D721Med (cell line): Measurements from ENCODE around the gene KRT13.

Source experiments
- DNase-seq: peaks from one replicate; pipeline ENCODE4 v3.0.0; 2011; ENCODE audit warnings: low spot score; ENCODE audit not compliant: insufficient read length
- FAIRE-seq: peaks from 2 replicates; lab custom pipeline; 2011; peaks lifted over from hg19 to GRCh38; lab: Jason Lieb, UNC
- TF ChIP-seq, protein P1 (sequence below): IDR thresholded peaks from 2 replicates; pipeline ENCODE4 v1.5.1; 2012; ENCODE audit warnings: mild to moderate bottlenecking, control low read depth; ENCODE audit not compliant: insufficient read depth; ENCODE audit errors: missing control alignments

KRT13 gene

DNA sequence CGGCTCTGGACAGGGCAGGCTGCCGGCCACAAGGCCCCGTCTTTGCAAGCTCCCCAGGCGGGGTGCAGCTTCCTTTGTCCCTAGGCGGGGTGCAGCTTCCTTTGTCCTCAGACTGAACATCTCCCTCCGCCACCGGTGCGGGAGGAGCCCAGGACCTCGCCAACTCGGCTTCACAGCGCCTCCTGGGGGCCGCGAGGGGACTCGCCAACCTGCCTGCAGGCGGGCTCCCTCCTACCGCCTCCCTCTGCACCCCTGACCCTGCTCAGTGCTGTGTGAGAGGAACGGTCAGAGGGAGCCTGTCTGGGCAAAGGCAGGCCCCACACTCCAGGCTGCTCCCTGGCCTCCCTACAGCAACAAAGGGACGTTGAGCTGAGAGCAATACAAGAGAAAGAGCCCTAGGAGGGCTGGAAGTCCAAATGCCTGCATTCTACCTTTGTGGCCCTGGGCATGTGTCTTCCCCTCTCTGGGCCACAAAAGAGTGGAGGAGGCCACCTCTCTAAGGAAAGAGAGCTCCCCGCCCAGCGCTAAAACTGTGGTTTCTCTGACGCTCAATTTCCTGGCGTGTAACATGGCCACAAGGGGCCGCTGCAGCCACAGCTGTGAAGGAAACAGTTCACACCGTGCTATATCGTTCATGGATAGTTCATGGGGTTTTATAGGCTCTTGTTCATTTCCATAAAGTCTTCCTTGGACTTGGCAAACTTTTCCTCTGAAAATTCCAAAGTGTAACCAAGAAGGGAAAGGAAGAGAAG is 43.6 kb upstream of the KRT13 start:
- DNase-seq = peak; percentile 29
- no peak for FAIRE-seq
- TF ChIP-seq, protein P1, sequence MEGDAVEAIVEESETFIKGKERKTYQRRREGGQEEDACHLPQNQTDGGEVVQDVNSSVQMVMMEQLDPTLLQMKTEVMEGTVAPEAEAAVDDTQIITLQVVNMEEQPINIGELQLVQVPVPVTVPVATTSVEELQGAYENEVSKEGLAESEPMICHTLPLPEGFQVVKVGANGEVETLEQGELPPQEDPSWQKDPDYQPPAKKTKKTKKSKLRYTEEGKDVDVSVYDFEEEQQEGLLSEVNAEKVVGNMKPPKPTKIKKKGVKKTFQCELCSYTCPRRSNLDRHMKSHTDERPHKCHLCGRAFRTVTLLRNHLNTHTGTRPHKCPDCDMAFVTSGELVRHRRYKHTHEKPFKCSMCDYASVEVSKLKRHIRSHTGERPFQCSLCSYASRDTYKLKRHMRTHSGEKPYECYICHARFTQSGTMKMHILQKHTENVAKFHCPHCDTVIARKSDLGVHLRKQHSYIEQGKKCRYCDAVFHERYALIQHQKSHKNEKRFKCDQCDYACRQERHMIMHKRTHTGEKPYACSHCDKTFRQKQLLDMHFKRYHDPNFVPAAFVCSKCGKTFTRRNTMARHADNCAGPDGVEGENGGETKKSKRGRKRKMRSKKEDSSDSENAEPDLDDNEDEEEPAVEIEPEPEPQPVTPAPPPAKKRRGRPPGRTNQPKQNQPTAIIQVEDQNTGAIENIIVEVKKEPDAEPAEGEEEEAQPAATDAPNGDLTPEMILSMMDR = peak; percentile 99

- DNase-seq = no peak
- TF ChIP-seq, protein P1 = no peak
- FAIRE-seq = no peak
These were observed 42.8 kb upstream of the KRT13 start for GRCh38 chr17:41547921-41548843.

GRCh38 chr17:41547378-41547841 is 42.0 kb upstream of the KRT13 start:
- FAIRE-seq (no peak), DNase-seq (no peak)
- TF ChIP-seq, protein P1 = no peak

DNA sequence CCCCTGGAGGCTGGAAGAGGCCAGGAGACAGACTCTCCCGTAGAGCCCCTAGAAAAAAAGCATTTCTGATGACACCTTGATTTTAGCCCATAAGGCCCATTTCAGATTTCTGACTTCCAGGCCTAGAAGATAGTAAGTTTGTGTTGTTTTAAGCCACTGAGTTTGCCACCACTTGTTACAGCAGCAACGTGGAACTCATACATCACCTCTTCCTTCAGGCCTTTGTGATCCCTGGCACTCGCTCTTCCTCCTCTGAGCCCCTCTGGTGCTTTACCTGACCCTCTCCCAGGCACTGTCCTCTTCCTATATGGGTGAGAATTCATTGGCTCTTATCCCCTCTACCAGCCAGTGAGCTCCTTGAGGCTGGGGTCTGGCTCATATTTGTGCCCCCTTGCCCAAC is 41.4 kb upstream of the KRT13 start:
- DNase-seq = no peak
- TF ChIP-seq, protein P1 = no peak
- FAIRE-seq = no peak

DNA sequence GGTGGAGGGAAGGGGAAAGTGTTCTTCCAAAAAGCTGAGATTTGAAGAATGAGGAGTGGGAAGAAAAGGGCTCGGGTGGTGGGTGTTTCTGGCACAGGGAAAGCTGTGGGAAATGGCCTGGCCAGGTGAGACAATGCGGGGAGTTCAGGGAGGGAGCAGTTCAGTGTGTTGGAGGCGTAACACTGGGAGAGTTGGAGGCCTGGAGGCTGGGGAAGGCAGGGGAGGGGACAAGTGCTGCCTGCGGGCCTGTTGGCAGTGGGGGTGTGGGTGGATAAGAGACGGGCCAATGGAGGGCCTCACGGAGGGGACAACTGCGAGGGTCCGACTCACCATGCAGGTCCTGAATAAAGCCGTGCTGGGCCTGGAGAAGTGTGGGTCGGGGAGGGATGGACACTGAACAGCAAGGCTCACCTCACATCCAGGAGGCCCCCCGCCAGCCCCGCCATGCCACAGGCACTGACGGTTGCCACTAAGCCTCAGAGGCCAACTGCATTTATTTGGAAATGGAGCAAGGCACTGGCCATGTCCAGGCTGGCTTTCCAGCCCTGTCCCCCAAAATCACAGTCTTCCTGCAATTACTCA is 40.5 kb upstream of the KRT13 start:
- no peak for DNase-seq
- TF ChIP-seq, protein P1 = no peak
- FAIRE-seq = no peak

GRCh38 chr17:41544935-41545334 is 39.5 kb upstream of the KRT13 start:
- TF ChIP-seq, protein P1 = no peak
- FAIRE-seq = no peak
- no peak for DNase-seq
